Measurements from ENCODE around the gene NEK5.

- TF ChIP-seq POLR2AphosphoS5 (IDR thresholded peaks at IDR 0.05; ENCODE audit: low read depth, low read length) (no peak), CREB1 (IDR thresholded peaks at IDR 0.05) (no peak), CTCF (IDR thresholded peaks at IDR 0.05; ENCODE audit: control extremely low read depth in 1 of 3, insufficient read depth in 1 of 3, low read depth in 1 of 3, low read length in 3 of 3) (no peak), RXRA (IDR thresholded peaks at IDR 0.05; ENCODE audit: insufficient read depth, low read depth, low read length) (no peak), CEBPB (IDR thresholded peaks at IDR 0.05; ENCODE audit: low read depth, low read length) (no peak), SIX5 (IDR thresholded peaks at IDR 0.05; ENCODE audit: low read depth, low read length) (no peak), RFX5 (IDR thresholded peaks at IDR 0.05; ENCODE audit: borderline replicate concordance, low read depth, low read length) (no peak), TCF12 (IDR thresholded peaks at IDR 0.05; ENCODE audit: low read depth, low read length) (no peak)
These were observed 19.7 kb downstream of the NEK5 start for GRCh38 chr13:52109116-52109670.

Measured in H1 (cell line).